Gastroesophageal sphincter (tissue), 4 donors: Measurements from ENCODE around the gene DCUN1D5. TPM values are rescaled to one million over a fixed set of nuclear protein-coding genes. Genes with fewer than 3 reads are reported as not detected.

ENCODE experiments used
- ATAC-seq: fragments of 150-250 bp; one replicate; pipeline ENCODE4 v1.9.1; 2016; ENCODE audit warnings: mild to moderate bottlenecking, moderate library complexity
- H3K27ac ChIP-seq, 4 donors: fragments of 200-600 bp; sonication (generic) in 3 of 4; 1 replicate in 3 of 4; 2 replicates in 1 of 4; pipeline ENCODE4 v1.5.1; 2016 to 2019
- H3K27me3 ChIP-seq: fragments of 200-600 bp; sonication (generic); one replicate; pipeline ENCODE4 v1.5.1; 2019
- H3K36me3 ChIP-seq, 2 donors: fragments of 200-600 bp; sonication (generic); one replicate each; pipeline ENCODE4 v1.5.1; 2019; ENCODE audit warnings: control low read depth in 1 of 2
- H3K4me1 ChIP-seq, 3 donors: fragments of 200-600 bp; sonication (generic); 1 replicate in 2 of 3; 2 replicates in 1 of 3; pipeline ENCODE4 v1.5.1; 2016 to 2019; ENCODE audit warnings: control low read depth in 2 of 3
- H3K4me3 ChIP-seq, 2 donors: fragments of 200-600 bp; sonication (generic); one replicate each; pipeline ENCODE4 v1.5.1; 2019; ENCODE audit warnings: mild to moderate bottlenecking in 1 of 2, moderate library complexity in 1 of 2
- H3K9me3 ChIP-seq, 3 donors: fragments of 200-600 bp; sonication (generic); one replicate each; pipeline ENCODE4 v1.5.1; 2017 to 2019; ENCODE audit warnings: control low read depth in 2 of 3
- EP300 ChIP-seq: sonication (generic); formaldehyde crosslinking; IDR thresholded peaks from one replicate; pipeline ENCODE4 v1.6.1; 2017; ENCODE audit warnings: antibody characterized with exemption, mild to moderate bottlenecking
- POLR2A ChIP-seq, 2 donors: fragments of 450-650 bp; IDR thresholded peaks; one replicate each; pipeline ENCODE4 v1.6.1; 2017; ENCODE audit warnings: antibody characterized with exemption in 2 of 2, mild to moderate bottlenecking in 2 of 2, moderate library complexity in 1 of 2
- POLR2AphosphoS5 ChIP-seq: sonication (generic); formaldehyde crosslinking; IDR thresholded peaks from one replicate; pipeline ENCODE4 v1.6.1; 2017; ENCODE audit warnings: antibody characterized with exemption
- WGBS, 2 donors: methylation state at CpG; one replicate each; pipeline ENCODE4 v1.1.5; 2018; ENCODE audit warnings: low coverage in 1 of 2; 5-methylcytosine and 5-hydroxymethylcytosine counted together
- total RNA-seq, 4 donors: library from RNA; depleted of rRNA; stranded (reverse); fragments of >200 nt; gene quantifications; one replicate each; pipeline ENCODE4 v1.1.0, GENCODE V29; 2016
- TF ChIP-seq, protein P1 (sequence below), 4 experiments: fragments of 200-600 bp in 2 of 4; fragments of 450-650 bp in 2 of 4; sonication (generic) in 1 of 4; IDR thresholded peaks; one replicate each; pipeline ENCODE4 v1.5.1; 2017 to 2019; ENCODE audit warnings: antibody characterized with exemption in 4 of 4, mild to moderate bottlenecking in 2 of 4, moderate library complexity in 2 of 4

DCUN1D5 gene
- total RNA-seq, 4 donors from 2014 or later = 32.6 to 45.8 (median 42.1) TPM

DNA sequence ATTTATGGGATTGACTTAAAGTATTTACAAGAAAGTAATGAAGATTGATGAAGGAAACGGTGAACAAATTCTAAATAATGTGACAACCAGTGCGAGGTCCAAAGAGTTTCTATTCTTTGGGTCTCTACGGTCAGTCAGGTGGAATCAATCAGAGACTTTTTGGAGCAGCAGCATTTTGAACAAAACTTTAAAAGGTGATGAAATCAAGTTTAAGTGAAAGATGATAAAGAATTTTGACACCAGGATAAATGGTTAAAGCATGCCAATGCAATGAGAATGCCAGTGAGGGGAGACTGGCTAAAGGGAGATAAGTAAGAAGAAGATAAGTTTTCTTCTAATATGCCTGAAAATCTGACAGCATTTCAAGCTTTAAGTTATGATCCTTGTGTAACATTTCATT is 67.9 kb downstream of the DCUN1D5 start:
- WGBS, 2 donors = 20 to 30% methylated on average over 3 of the region's 3 CpGs
- ATAC-seq = no peak
- TF ChIP-seq POLR2AphosphoS5 (no peak), POLR2A (IDR thresholded peaks at IDR 0.05) (no peak)

DNA sequence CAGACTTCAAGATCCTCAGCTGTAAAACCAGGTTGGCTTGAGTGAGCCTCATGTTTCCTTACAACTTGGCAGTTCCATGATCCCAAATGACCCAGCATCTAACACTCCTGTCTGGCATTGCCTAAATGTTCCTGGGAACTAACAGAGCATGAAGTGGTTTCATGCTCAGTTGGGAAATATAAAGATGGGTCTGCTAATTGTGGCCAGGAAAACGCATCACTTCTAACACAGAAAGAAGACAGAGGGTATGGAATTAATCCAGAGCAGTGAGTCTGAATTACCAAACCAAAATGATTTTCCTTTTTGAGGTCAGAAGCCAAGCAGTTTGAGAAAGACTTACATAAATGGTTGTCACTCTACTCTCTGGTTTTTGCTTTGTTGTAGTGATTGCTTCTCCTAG is 75.9 kb downstream of the DCUN1D5 start:
- 57% methylated on average over 1 of the region's 1 CpG for WGBS, 2 donors
- H3K4me3 ChIP-seq = no peak overlapping the region
- no peaks in the 10 kb centered on the region for H3K4me1 ChIP-seq
- H3K27ac ChIP-seq = no peak overlapping the region
- H3K27me3 ChIP-seq = no peaks in the 10 kb centered on the region
- TF ChIP-seq POLR2A (IDR thresholded peaks at IDR 0.05) = no peak
- TF ChIP-seq EP300 = no peak
- TF ChIP-seq, protein P1, sequence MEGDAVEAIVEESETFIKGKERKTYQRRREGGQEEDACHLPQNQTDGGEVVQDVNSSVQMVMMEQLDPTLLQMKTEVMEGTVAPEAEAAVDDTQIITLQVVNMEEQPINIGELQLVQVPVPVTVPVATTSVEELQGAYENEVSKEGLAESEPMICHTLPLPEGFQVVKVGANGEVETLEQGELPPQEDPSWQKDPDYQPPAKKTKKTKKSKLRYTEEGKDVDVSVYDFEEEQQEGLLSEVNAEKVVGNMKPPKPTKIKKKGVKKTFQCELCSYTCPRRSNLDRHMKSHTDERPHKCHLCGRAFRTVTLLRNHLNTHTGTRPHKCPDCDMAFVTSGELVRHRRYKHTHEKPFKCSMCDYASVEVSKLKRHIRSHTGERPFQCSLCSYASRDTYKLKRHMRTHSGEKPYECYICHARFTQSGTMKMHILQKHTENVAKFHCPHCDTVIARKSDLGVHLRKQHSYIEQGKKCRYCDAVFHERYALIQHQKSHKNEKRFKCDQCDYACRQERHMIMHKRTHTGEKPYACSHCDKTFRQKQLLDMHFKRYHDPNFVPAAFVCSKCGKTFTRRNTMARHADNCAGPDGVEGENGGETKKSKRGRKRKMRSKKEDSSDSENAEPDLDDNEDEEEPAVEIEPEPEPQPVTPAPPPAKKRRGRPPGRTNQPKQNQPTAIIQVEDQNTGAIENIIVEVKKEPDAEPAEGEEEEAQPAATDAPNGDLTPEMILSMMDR (IDR thresholded peaks at IDR 0.05) = no peak
- no peak for TF ChIP-seq POLR2AphosphoS5
- H3K9me3 ChIP-seq = peaks cover 0 to 6% (median 0%) of the 10 kb centered on the region in 3 donors
- no peak for ATAC-seq
- H3K36me3 ChIP-seq = no peaks in the 10 kb centered on the region

More for the DNA sequence above, 67.9 kb downstream of the DCUN1D5 start:
- Histone ChIP-seq H3K27me3 (no peaks in the 10 kb centered on the region), H3K4me3 (no peak overlapping the region), H3K4me1 (no peaks in the 10 kb centered on the region), H3K9me3 (peaks cover 0 to 12% (median 0%) of the 10 kb centered on the region in 3 donors), H3K36me3 (no peaks in the 10 kb centered on the region), H3K27ac (no peak overlapping the region)

DNA sequence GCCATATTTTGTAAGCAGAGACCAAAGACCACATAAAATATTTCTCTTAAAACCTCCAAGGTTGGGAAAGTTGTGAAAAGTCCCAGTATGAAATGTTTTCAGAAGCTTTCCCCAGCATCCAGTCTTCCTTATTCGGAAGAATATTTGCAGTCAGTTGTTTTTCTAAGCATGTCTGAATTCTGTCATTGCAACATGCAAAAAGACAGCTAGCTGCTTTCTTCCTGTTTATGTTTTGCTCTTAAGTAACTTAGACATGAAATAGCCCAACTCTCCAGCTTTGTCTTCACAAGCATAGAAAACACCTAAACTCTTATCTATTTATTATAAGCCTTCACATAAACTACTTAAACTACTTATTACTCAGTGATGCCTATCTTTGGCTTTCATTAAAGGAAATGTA is 78.5 kb downstream of the DCUN1D5 start:
- no peak for TF ChIP-seq EP300
- no peak for TF ChIP-seq POLR2A (IDR thresholded peaks at IDR 0.05)
- Histone ChIP-seq H3K36me3 (no peaks in the 10 kb centered on the region), H3K27ac (no peak overlapping the region), H3K9me3 (peaks cover 0 to 22% (median 0%) of the 10 kb centered on the region in 3 donors), H3K27me3 (no peaks in the 10 kb centered on the region), H3K4me3 (no peak overlapping the region), H3K4me1 (no peaks in the 10 kb centered on the region)
- WGBS, 2 donors = 67% methylated on average over 1 of the region's 1 CpG
- ATAC-seq = no peak

Other genes with a start within 250 kb of the DCUN1D5 start
- gene MMP3, start 248.6 kb downstream of the DCUN1D5 start, total RNA-seq = 1 to 10 TPM in 2 of 4 donors, under 1 TPM in 1, not detected in 1; 0.82 to 2.7 (median 1.2) TPM
- gene MMP12, start 217.2 kb downstream of the DCUN1D5 start, total RNA-seq = not detected
- not detected for gene MMP13, start 136.4 kb downstream of the DCUN1D5 start, total RNA-seq
- 10 to 100 TPM; 11.5 to 26.7 (median 18.1) TPM for gene DYNC2H1, start 17.3 kb upstream of the DCUN1D5 start, total RNA-seq